NB4 (cell line): ENCODE results near the gene CASZ1.

ENCODE experiments used
- DNase-seq: peaks from one replicate; pipeline ENCODE4 v3.0.0; 2010; ENCODE audit warnings: low read depth
- H3K4me3 ChIP-seq: one replicate; pipeline ENCODE4 v1.5.1; 2011; ENCODE audit warnings: mild to moderate bottlenecking, low read depth, low read length, moderate library complexity
- CTCF ChIP-seq: IDR thresholded peaks from one replicate; pipeline ENCODE4 v1.5.1; 2012; ENCODE audit warnings: low read depth, low read length
- MYC ChIP-seq: IDR thresholded peaks from 2 replicates; pipeline ENCODE4 v1.6.1; 2011; ENCODE audit warnings: low read depth, low read length
- POLR2A ChIP-seq: IDR thresholded peaks from 2 replicates; pipeline ENCODE4 v1.6.1; 2011; ENCODE audit warnings: mild to moderate bottlenecking; ENCODE audit not compliant: insufficient read length; ENCODE audit errors: extremely low read depth
- TF ChIP-seq, protein P1 (sequence below): IDR thresholded peaks from 2 replicates; pipeline ENCODE4 v1.6.1; 2011; ENCODE audit warnings: low read depth, low read length

CASZ1 gene

DNA sequence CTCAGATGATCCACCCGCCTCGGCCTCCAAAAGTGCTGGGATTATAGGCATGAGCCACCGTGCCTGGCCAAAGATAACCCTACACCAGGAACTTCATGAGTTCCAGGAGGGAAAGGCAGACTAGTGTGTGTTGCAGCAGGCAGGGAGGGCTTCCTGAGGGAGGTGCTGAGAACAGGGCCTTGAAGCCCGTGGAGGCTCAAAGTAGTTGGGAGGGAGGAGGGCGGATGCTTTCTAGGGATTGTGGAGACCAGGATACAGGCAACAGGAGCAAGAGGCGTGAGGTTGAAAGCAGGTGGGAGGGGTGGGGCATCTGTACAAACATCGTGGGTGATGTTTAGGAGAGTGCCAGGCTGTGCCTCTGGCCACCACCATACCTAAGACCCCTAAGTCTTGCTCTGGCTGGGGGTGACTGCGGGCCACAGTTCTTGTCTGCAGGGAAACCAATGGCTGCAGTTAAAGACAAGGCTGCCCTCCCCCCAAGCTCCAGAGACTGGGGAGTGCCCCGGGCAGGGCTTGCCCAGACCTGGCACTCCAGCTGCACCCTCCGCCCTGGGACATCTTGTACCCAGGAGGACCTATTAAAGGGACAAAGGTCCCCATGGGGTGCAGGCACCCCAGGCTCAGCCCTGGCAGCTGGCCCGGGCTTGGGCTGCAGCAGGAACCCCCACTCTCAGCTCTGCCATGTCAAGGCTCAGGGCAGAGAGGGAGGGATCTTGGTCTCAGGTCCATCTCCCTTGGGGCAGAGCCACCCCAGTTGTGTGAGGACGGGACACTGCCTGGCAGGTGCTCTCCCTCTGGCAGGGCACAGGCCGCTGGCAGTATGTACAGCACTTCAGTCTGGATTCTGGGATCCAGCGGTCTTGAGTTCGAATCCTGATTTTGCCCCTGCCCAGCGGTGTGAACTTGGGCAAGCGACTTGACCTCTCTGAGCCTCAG lies 22.1 kb upstream of the CASZ1 start:
- no peak for DNase-seq
- no peak for TF ChIP-seq CTCF
- no peak for TF ChIP-seq MYC
- TF ChIP-seq POLR2A: no peak
- TF ChIP-seq, protein P1, sequence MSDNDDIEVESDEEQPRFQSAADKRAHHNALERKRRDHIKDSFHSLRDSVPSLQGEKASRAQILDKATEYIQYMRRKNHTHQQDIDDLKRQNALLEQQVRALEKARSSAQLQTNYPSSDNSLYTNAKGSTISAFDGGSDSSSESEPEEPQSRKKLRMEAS: no peak
- H3K4me3 ChIP-seq: no peak overlapping the region

- DNase-seq: no peak
- TF ChIP-seq CTCF (no peak), MYC (no peak), POLR2A (no peak)
- TF ChIP-seq, protein P1: no peak
- H3K4me3 ChIP-seq: no peak overlapping the region
These were observed 20.4 kb upstream of the CASZ1 start for GRCh38 chr1:10816743-10817369.

DNA sequence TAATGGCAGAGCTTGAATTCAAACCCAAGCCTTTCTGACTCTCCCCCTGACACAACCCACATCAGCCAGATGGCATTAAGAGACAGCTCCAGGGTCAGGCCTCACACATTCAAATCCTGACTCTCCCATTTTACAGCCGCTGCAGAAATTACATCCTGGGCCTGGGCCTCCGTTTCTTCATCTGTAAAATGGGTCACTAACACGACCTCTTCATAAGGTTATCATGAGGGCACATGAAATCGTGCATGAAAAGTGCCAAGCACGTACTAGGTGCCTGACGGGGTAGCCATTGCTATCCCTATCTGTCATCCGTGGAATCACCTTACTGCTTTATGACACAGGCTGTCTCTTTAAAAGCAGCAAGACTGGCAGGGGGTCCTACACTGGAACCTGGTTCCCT lies 19.8 kb upstream of the CASZ1 start:
- no peak for DNase-seq
- TF ChIP-seq MYC (no peak), CTCF (no peak), POLR2A (no peak)
- TF ChIP-seq, protein P1: no peak

DNA sequence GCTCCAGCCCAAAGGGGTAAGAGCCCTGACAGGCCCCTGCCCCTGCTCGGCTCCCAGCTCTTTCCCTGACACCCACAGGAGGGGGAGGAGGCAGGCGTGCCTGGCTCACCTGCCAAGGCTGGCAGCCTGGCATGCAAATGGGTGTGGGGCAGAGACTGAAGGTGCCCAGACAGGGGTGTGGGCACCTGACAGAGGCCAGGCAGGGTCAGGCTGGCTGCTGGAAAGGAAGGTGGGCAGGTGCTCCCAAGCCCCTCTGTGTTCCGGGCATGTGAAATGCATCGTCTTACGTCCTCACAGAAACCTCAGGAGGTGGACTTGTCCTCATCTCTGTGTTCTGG lies 19.4 kb upstream of the CASZ1 start:
- TF ChIP-seq MYC (no peak), CTCF (no peak), POLR2A (no peak)
- TF ChIP-seq, protein P1: no peak
- H3K4me3 ChIP-seq: no peak overlapping the region
- DNase-seq: no peak

More for the DNA sequence above, 19.8 kb upstream of the CASZ1 start:
- H3K4me3 ChIP-seq: no peak overlapping the region

DNA sequence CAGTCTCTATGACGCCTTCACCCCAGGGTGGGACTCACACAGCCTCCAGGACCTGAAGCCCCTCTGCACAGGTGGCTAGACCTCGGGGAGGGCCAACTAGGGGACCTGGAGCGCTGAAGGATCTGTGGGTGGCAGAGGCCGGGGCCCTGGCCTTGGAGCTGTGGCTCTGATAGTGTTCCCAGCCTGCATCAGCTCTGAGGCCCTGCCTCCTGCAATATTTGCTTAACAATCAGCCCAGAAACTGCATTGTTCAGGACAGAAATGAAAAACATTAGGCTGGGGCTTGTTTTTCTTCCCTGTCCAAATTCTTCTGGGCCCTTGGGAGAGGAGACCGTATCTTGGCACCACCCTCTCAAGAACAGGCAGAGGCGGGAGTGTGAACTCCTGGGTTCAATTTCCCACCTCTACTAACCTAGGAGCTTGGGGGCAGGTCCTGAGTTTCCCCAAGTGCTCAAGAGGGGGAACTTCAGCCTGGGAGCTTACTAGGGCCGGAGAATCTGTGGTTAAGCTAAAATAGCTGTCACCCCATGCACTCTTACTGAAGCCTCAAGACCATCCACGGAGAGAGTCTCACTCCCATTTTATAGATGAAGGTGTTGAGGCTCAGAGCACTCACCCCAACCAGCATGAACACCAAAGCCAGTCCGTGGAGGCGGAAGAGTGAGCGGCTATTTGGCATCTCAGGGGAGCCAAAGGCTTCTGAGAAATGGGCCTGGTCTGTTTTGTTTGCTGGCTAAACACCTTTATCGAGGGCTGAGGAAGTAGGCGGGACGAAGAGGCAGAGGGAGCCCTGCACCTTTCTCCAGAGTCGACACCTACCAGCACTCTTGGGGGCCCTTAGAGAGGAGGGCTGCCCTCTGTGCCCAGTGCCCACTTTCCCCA lies 18.8 kb upstream of the CASZ1 start:
- H3K4me3 ChIP-seq: no peak overlapping the region
- no peak for DNase-seq
- no peak for TF ChIP-seq POLR2A
